Spleen (tissue), 11 donors: Measurements from ENCODE around the gene CDCA8. TPM values are rescaled to one million over a fixed set of nuclear protein-coding genes. Genes with fewer than 3 reads are reported as not detected.
A peak's percentile ranks its signal among the peaks of the same experiment; 100 is the strongest.

ENCODE experiments used
- DNase-seq: peaks from one replicate; pipeline ENCODE4 v3.0.0-alpha.2; 2020
- H3K27ac ChIP-seq, 8 donors: fragments of 200-600 bp; sonication (generic) in 7 of 8; 1 replicate in 4 of 8; 2 replicates in 4 of 8; pipeline versions ENCODE4 v1.5.0 to v1.8.0; 2016 to 2021; ENCODE audit warnings: inconsistent platforms in 4 of 8, mild to moderate bottlenecking in 4 of 8, moderate library complexity in 1 of 8
- H3K27me3 ChIP-seq, 7 donors: fragments of 200-600 bp; sonication (generic) in 6 of 7; replicated peaks in 1 of 7; 1 replicate in 4 of 7; 2 replicates in 3 of 7; pipeline versions ENCODE4 v1.5.0 to v1.8.0; 2016 to 2021; ENCODE audit warnings: inconsistent platforms in 3 of 7, mild to moderate bottlenecking in 1 of 7
- H3K36me3 ChIP-seq, 6 donors: fragments of 200-600 bp; sonication (generic) in 5 of 6; 1 replicate in 4 of 6; 2 replicates in 2 of 6; pipeline versions ENCODE4 v1.5.0 to v1.8.0; 2016 to 2021; ENCODE audit warnings: inconsistent platforms in 2 of 6
- H3K4me1 ChIP-seq, 6 donors: fragments of 200-600 bp; sonication (generic) in 5 of 6; 1 replicate in 3 of 6; 2 replicates in 3 of 6; pipeline versions ENCODE4 v1.5.0 to v1.8.0; 2016 to 2021; ENCODE audit warnings: inconsistent platforms in 3 of 6
- H3K4me3 ChIP-seq, 8 donors: fragments of 200-600 bp; sonication (generic) in 7 of 8; 1 replicate in 4 of 8; 2 replicates in 4 of 8; pipeline versions ENCODE4 v1.5.0 to v1.8.0; 2016 to 2021; ENCODE audit warnings: inconsistent platforms in 4 of 8, mild to moderate bottlenecking in 4 of 8, moderate library complexity in 2 of 8
- H3K9me3 ChIP-seq, 8 donors: fragments of 200-600 bp; sonication (generic) in 7 of 8; 1 replicate in 4 of 8; 2 replicates in 4 of 8; pipeline versions ENCODE4 v1.5.0 to v1.8.0; 2016 to 2021; ENCODE audit warnings: inconsistent platforms in 4 of 8
- CTCF ChIP-seq, 11 experiments: fragments of 200-600 bp in 7 of 11; fragments of 450-650 bp in 4 of 11; sonication (generic) in 4 of 11; IDR thresholded peaks in 8 of 11; conservative IDR thresholded peaks in 3 of 11; 1 replicate in 7 of 11; 2 replicates in 4 of 11; pipeline versions ENCODE4 v1.4.0 to v1.8.0; 2016 to 2021; ENCODE audit warnings: antibody characterized with exemption in 11 of 11, inconsistent platforms in 4 of 11, mild to moderate bottlenecking in 1 of 11
- POLR2A ChIP-seq, 3 donors: fragments of 450-650 bp; IDR thresholded peaks; one replicate each; pipeline ENCODE4 v1.5.1; 2017; ENCODE audit warnings: antibody characterized with exemption in 3 of 3, mild to moderate bottlenecking in 1 of 3
- POLR2AphosphoS5 ChIP-seq, 3 donors: sonication (generic); formaldehyde crosslinking; IDR thresholded peaks; one replicate each; pipeline ENCODE4 v1.5.1; 2017; ENCODE audit warnings: antibody characterized with exemption in 3 of 3
- WGBS, 5 donors: extraction: QIAGEN DNeasy Blood & Tissue Kit in 3 of 5; methylation state at CpG; one replicate each; pipeline versions ENCODE4 v1.1.5 to v1.1.7; 2013 to 2018; 5-methylcytosine and 5-hydroxymethylcytosine counted together
- intact Hi-C: fragments of 100-400 bp; cut with DNase I; formaldehyde crosslinking; loops from one replicate; pipeline ENCODE4 v1.15.0; 2023; ENCODE audit warnings: low total_unique reads
- polyA plus RNA-seq, 3 donors: library from polyadenylated mRNA; stranded (reverse); fragments of 200-250 nt; gene quantifications; one replicate each; pipeline ENCODE4 v1.2.1, GENCODE V29; 2013
- total RNA-seq, 7 donors: library from RNA; depleted of rRNA in 3 of 7; stranded (reverse); fragments of >200 nt in 3 of 7; fragmentation: NEBNext Ultra II Directional in 4 of 7; extraction: Animal tissue kit (Norgen Biotek cat#: 25700) in 4 of 7; gene quantifications; one replicate each; pipeline versions ENCODE4 v1.1.0 to v1.2.1, GENCODE V29; 2016 to 2021
- donor health status: healthy with polysubstance abuse.
- donor health status: DM: no; HTN: no; CAD: no; lungs with moderate emphysema.
- donor health status: DM: no; HTN: no; CAD: no.
- donor health status: Bipolar disorder and iron deficiency.
- donor health status: healthy.
- donor health status: DM: no; HTN: no; CAD: no.
- donor health status: DM: yes; HTN: yes; CAD: no.

CDCA8 gene
- total and polyA plus RNA-seq, 10 donors: 1.2 to 8.2 (median 4.1) TPM

GRCh38 chr1:37741130-37741529 is 48.8 kb downstream of the CDCA8 start:
- Histone ChIP-seq H3K27me3 (peaks cover 0 to 47% (median 0%) of the 10 kb centered on the region in 7 donors), H3K4me1 (no peaks in the 10 kb centered on the region), H3K27ac (no peak overlapping the region), H3K36me3 (no peaks in the 10 kb centered on the region), H3K9me3 (peaks cover 0 to 9% (median under 1%) of the 10 kb centered on the region in 8 donors), H3K4me3 (no peak overlapping the region)
- intact Hi-C loops: no loop called here
- TF ChIP-seq POLR2AphosphoS5 (IDR thresholded peaks at IDR 0.05) (no peak), POLR2A (IDR thresholded peaks at IDR 0.05) (no peak), CTCF (IDR thresholded peaks at IDR 0.05 in 8 of 11, conservative IDR thresholded peaks at IDR 0.05 in 3 of 11) (no peak)
- DNase-seq: no peak
- 82 to 86% (median 84%) methylated on average over 9 of the region's 9 CpGs for WGBS, 5 donors

- Histone ChIP-seq H3K27ac (no peak overlapping the region), H3K36me3 (no peaks in the 10 kb centered on the region), H3K27me3 (peaks cover 0 to 47% (median 0%) of the 10 kb centered on the region in 7 donors), H3K4me3 (no peak overlapping the region), H3K9me3 (peaks cover 0 to 14% (median 6%) of the 10 kb centered on the region in 8 donors), H3K4me1 (no peaks in the 10 kb centered on the region)
- intact Hi-C loops: no loop called here
- no peak for TF ChIP-seq POLR2AphosphoS5 (IDR thresholded peaks at IDR 0.05)
- DNase-seq: no peak
- WGBS, 5 donors: 35 to 53% (median 46%) methylated on average over 6 of the region's 6 CpGs
These were observed 49.3 kb downstream of the CDCA8 start for GRCh38 chr1:37741662-37742061.

- intact Hi-C loops: no loop called here
- Histone ChIP-seq H3K4me3 (no peak overlapping the region), H3K4me1 (no peaks in the 10 kb centered on the region), H3K9me3 (peaks cover 0 to 23% (median 15%) of the 10 kb centered on the region in 8 donors), H3K36me3 (no peaks in the 10 kb centered on the region), H3K27me3 (peaks cover 0 to 73% (median 20%) of the 10 kb centered on the region in 7 donors), H3K27ac (no peak overlapping the region)
- no peak for DNase-seq
- no peak for TF ChIP-seq POLR2AphosphoS5 (IDR thresholded peaks at IDR 0.05)
- no peak for TF ChIP-seq CTCF (IDR thresholded peaks at IDR 0.05 in 8 of 11, conservative IDR thresholded peaks at IDR 0.05 in 3 of 11)
- 89 to 96% (median 92%) methylated on average over 3 of the region's 3 CpGs for WGBS, 5 donors
These were observed 54.5 kb downstream of the CDCA8 start for GRCh38 chr1:37746806-37747205.

GRCh38 chr1:37748565-37748964 is 56.2 kb downstream of the CDCA8 start:
- TF ChIP-seq POLR2A (IDR thresholded peaks at IDR 0.05): no peak
- TF ChIP-seq CTCF (IDR thresholded peaks at IDR 0.05 in 8 of 11, conservative IDR thresholded peaks at IDR 0.05 in 3 of 11): no peak
- TF ChIP-seq POLR2AphosphoS5 (IDR thresholded peaks at IDR 0.05): no peak
- Histone ChIP-seq H3K4me1 (peaks cover 0 to 15% (median 9%) of the 10 kb centered on the region in 6 donors), H3K9me3 (peaks cover 0 to 17% (median 12%) of the 10 kb centered on the region in 8 donors), H3K36me3 (no peaks in the 10 kb centered on the region), H3K4me3 (no peak overlapping the region), H3K27me3 (peaks cover 0 to 78% (median 36%) of the 10 kb centered on the region in 7 donors), H3K27ac (no peak overlapping the region)
- WGBS, 5 donors: 79 to 96% (median 91%) methylated on average over 1 of the region's 1 CpG
- no peak for DNase-seq
- intact Hi-C loops: no loop called here

- Histone ChIP-seq H3K27ac (no peak overlapping the region), H3K9me3 (peaks cover 0 to 7% (median 3%) of the 10 kb centered on the region in 8 donors), H3K4me1 (peaks cover 0 to 21% (median 12%) of the 10 kb centered on the region in 6 donors), H3K4me3 (peak overlapping the region in 7 of 8 donors; percentile 13 to 70 (median 37)), H3K27me3 (peaks cover 0 to 99% (median 45%) of the 10 kb centered on the region in 7 donors), H3K36me3 (no peaks in the 10 kb centered on the region)
- 25 to 39% (median 30%) methylated on average over 7 to 11 of the region's 11 CpGs for WGBS, 5 donors
- TF ChIP-seq POLR2AphosphoS5 (IDR thresholded peaks at IDR 0.05) (no peak), CTCF (IDR thresholded peaks at IDR 0.05 in 8 of 11, conservative IDR thresholded peaks at IDR 0.05 in 3 of 11) (no peak), POLR2A (IDR thresholded peaks at IDR 0.05) (no peak)
- intact Hi-C loops: no loop called here
- DNase-seq: no peak
These were observed 59.9 kb downstream of the CDCA8 start for GRCh38 chr1:37752213-37752582.
